HL-60 (cell line): ENCODE data around the gene IL1RAPL1.

Experiments used
- DNase-seq, 2 experiments: peaks; one replicate each; pipeline ENCODE4 v3.0.0-alpha.2; 2010 to 2020; ENCODE audit warnings: low read depth in 1 of 2, low spot score in 1 of 2
- H3K27ac ChIP-seq: fragments of 250-450 bp; sonication (Bioruptor Pico); replicated peaks from 2 replicates; pipeline ENCODE4 v1.5.1; 2020; ENCODE audit warnings: mild to moderate bottlenecking, moderate library complexity
- H3K27me3 ChIP-seq: fragments of 250-450 bp; sonication (Bioruptor Pico); 2 replicates; pipeline ENCODE4 v1.5.1; 2021; ENCODE audit warnings: mild to moderate bottlenecking, moderate library complexity; ENCODE audit not compliant: insufficient read depth, poor library complexity, severe bottlenecking
- H3K4me3 ChIP-seq: replicated peaks from 2 replicates; pipeline ENCODE4 v1.5.1; 2011; ENCODE audit warnings: mild to moderate bottlenecking, control low read depth, low read length; ENCODE audit not compliant: insufficient read depth
- GABPA ChIP-seq: IDR thresholded peaks from 2 replicates; pipeline ENCODE4 v1.6.1; 2012; ENCODE audit warnings: low read depth
- POLR2AphosphoS5 ChIP-seq: IDR thresholded peaks from 2 replicates; pipeline ENCODE4 v1.6.1; 2012; ENCODE audit warnings: low read depth
- SPI1 ChIP-seq: IDR thresholded peaks from 2 replicates; pipeline ENCODE4 v1.6.1; 2012; ENCODE audit warnings: low read depth, mild to moderate bottlenecking, borderline replicate concordance
- TF ChIP-seq, protein P1 (sequence below): IDR thresholded peaks from 2 replicates; pipeline ENCODE4 v1.6.1; 2012; ENCODE audit warnings: low read depth; ENCODE audit not compliant: insufficient replicate concordance
- TF ChIP-seq, protein P2 (sequence below): IDR thresholded peaks from one replicate; pipeline ENCODE4 v1.5.1; 2011; ENCODE audit warnings: low read length, control low read depth, inconsistent platforms; ENCODE audit not compliant: insufficient read depth

IL1RAPL1 gene

DNA sequence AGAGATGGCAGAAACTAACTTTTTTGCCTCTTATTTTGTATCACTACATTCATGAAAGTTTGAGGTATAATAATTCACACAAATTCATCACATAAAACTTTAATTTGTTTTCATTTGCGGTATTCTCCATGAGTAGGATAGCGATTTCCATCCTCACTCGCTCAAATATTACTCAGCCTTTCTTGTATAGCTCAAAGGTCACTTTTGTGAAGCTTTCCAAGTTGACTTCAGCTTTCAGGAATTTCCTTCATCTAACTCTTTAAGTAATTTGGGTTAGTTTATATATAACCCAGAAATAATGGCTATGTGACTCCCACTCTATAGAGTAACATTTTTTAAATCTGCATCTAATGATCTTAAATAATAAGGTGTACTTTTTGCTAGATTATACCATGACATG lies 314.4 kb downstream of the IL1RAPL1 start:
- TF ChIP-seq SPI1 = no peak
- no peak for TF ChIP-seq POLR2AphosphoS5
- no peak for TF ChIP-seq GABPA
- TF ChIP-seq, protein P1, sequence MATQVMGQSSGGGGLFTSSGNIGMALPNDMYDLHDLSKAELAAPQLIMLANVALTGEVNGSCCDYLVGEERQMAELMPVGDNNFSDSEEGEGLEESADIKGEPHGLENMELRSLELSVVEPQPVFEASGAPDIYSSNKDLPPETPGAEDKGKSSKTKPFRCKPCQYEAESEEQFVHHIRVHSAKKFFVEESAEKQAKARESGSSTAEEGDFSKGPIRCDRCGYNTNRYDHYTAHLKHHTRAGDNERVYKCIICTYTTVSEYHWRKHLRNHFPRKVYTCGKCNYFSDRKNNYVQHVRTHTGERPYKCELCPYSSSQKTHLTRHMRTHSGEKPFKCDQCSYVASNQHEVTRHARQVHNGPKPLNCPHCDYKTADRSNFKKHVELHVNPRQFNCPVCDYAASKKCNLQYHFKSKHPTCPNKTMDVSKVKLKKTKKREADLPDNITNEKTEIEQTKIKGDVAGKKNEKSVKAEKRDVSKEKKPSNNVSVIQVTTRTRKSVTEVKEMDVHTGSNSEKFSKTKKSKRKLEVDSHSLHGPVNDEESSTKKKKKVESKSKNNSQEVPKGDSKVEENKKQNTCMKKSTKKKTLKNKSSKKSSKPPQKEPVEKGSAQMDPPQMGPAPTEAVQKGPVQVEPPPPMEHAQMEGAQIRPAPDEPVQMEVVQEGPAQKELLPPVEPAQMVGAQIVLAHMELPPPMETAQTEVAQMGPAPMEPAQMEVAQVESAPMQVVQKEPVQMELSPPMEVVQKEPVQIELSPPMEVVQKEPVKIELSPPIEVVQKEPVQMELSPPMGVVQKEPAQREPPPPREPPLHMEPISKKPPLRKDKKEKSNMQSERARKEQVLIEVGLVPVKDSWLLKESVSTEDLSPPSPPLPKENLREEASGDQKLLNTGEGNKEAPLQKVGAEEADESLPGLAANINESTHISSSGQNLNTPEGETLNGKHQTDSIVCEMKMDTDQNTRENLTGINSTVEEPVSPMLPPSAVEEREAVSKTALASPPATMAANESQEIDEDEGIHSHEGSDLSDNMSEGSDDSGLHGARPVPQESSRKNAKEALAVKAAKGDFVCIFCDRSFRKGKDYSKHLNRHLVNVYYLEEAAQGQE = no peak
- TF ChIP-seq, protein P2, sequence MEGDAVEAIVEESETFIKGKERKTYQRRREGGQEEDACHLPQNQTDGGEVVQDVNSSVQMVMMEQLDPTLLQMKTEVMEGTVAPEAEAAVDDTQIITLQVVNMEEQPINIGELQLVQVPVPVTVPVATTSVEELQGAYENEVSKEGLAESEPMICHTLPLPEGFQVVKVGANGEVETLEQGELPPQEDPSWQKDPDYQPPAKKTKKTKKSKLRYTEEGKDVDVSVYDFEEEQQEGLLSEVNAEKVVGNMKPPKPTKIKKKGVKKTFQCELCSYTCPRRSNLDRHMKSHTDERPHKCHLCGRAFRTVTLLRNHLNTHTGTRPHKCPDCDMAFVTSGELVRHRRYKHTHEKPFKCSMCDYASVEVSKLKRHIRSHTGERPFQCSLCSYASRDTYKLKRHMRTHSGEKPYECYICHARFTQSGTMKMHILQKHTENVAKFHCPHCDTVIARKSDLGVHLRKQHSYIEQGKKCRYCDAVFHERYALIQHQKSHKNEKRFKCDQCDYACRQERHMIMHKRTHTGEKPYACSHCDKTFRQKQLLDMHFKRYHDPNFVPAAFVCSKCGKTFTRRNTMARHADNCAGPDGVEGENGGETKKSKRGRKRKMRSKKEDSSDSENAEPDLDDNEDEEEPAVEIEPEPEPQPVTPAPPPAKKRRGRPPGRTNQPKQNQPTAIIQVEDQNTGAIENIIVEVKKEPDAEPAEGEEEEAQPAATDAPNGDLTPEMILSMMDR = no peak
- Histone ChIP-seq H3K27me3 (no peaks in the 10 kb centered on the region), H3K4me3 (no peak overlapping the region), H3K27ac (no peak overlapping the region)
- DNase-seq = no peak

DNA sequence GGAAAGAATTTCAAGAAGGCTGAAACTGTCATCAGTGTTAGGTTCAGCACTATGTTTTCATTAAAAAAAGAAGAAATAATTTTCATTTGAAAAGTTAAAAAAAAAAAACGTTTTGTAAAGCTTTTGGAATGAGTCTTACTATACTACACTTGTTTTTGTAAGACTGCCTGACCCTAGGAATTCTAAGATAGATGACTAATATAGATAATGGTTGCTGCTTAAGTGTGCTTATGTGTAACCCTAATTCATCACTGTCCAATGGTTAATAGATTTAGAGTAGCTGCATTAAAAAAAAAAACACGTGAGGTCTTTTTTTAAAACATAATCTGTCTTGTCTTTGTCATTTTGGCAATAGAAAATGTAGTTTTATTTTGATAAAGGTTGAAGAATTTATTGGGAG lies 323.2 kb downstream of the IL1RAPL1 start:
- DNase-seq = no peak
- Histone ChIP-seq H3K4me3 (no peak overlapping the region), H3K27ac (no peak overlapping the region), H3K27me3 (no peaks in the 10 kb centered on the region)
- TF ChIP-seq, protein P1 = no peak
- TF ChIP-seq SPI1 = no peak

DNA sequence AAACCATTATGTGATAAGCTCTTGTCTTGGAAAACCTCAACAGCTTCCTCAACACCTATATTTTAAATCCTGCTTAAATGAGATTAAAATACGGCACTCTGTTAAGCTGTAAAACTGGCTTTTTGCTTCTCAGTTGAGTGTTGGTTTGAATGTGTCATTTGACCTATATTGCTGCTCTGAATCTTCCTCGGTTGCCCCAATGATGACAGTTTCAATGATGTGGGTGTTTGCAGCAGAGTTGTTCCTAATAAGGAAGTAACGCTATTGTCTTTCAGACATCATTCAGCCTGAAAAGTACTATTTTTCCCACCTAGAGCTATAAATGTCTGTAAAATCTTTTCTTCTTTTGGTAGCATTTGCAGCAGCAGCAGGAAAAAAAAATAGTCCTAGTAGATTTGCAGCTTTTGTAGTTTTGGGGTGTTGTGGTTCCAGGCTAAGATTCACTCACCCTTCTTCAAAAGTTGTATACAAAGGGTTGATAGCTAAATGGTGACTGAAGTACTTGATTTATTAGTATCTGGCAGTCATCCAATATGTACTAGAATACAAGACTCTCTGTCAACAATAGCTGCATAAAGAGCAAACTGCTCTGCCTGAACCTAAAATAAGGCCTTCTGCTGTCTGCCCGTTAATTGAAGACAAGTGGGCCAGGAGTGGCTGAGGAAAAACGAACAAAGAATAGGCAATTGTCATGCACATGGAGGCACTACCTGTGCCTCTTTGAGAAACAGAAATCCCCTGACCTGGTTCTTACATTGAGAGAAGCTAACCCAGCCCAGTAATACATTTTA lies 333.1 kb downstream of the IL1RAPL1 start:
- Histone ChIP-seq H3K27ac (no peak overlapping the region), H3K4me3 (no peak overlapping the region), H3K27me3 (no peaks in the 10 kb centered on the region)
- no peak for DNase-seq
- TF ChIP-seq, protein P2 = no peak
- TF ChIP-seq GABPA (no peak), SPI1 (no peak), POLR2AphosphoS5 (no peak)
- TF ChIP-seq, protein P1 = no peak
